Astrocyte of the spinal cord (primary cell): ENCODE results near the gene TMEM270.
"Not testable (repeated sequence)": the region's sequence is repeated elsewhere in the genome, so short reads cannot be mapped to it uniquely, and the experiment has no call there.

Experiments
- DNase-seq: peaks from one replicate; pipeline ENCODE4 v3.0.0; 2011; ENCODE audit warnings: low read depth, low spot score
- H3K4me3 ChIP-seq: 2 replicates; pipeline ENCODE4 v1.5.1; 2011; ENCODE audit warnings: low read depth, mild to moderate bottlenecking, low read length, moderate library complexity
- CTCF ChIP-seq: IDR thresholded peaks from 2 replicates; pipeline ENCODE4 v1.5.1; 2012; ENCODE audit warnings: low read depth, mild to moderate bottlenecking, low read length, inconsistent platforms
- in situ Hi-C: cut with HindIII; loops from 2 replicates; pipeline ENCODE4 v1.10.0; 2017; ENCODE audit warnings: low sequenced_read_pairs

Gene TMEM270

GRCh38 chr7:73839743-73840714 is 20.9 kb upstream of the TMEM270 start:
- no peak for TF ChIP-seq CTCF
- no peak overlapping the region for H3K4me3 ChIP-seq
- DNase-seq, result no peak
- in situ Hi-C loops, result no loop called here

- TF ChIP-seq CTCF, result no peak
- H3K4me3 ChIP-seq, result no peak overlapping the region
- no peak for DNase-seq
- in situ Hi-C loops, result no loop called here
Observed at GRCh38 chr7:73840715-73841379, 20.1 kb upstream of the TMEM270 start.

GRCh38 chr7:73841689-73842066 is 19.3 kb upstream of the TMEM270 start:
- DNase-seq, result no peak
- TF ChIP-seq CTCF, result no peak
- in situ Hi-C loops, result no loop called here
- H3K4me3 ChIP-seq, result peak overlapping the region; percentile 65

- H3K4me3 ChIP-seq, result peak within 1 kb of the TSS; percentile 65
- peak; percentile 91 for DNase-seq
- in situ Hi-C loops, result no loop called here
- no peak for TF ChIP-seq CTCF
Observed at GRCh38 chr7:73842067-73842976, 18.6 kb upstream of the TMEM270 start, which contains the start of gene METTL27. Gene METTL27, minus strand, starts transcription at chr7:73842516. Its CDS starts 376 bp downstream, at chr7:73842140.

GRCh38 chr7:73844131-73844547 is 16.8 kb upstream of the TMEM270 start:
- in situ Hi-C loops, result no loop called here
- DNase-seq, result no peak
- no peak for TF ChIP-seq CTCF
- no peak overlapping the region for H3K4me3 ChIP-seq

- no peak overlapping the region for H3K4me3 ChIP-seq
- peak; percentile 44 for DNase-seq
- TF ChIP-seq CTCF, result no peak
- in situ Hi-C loops, result no loop called here
Observed at GRCh38 chr7:73844848-73845460, 16.0 kb upstream of the TMEM270 start.

- H3K4me3 ChIP-seq, in situ Hi-C loops, DNase-seq: not testable (repeated sequence)
Observed at GRCh38 chr7:73845701-73846195, 15.2 kb upstream of the TMEM270 start.
